Activated effector memory CD4-positive, alpha-beta T cell treated with anti-CD3 and anti-CD28 coated beads, Interleukin-2, amount 50 U/mL, for 16 hours (primary cell): ENCODE data around the gene TMEM141.

Experiments
- DNase-seq: peaks from one replicate; pipeline ENCODE4 v3.0.0-alpha.2; 2020

Gene TMEM141

GRCh38 chr9:136790640-136791515, at the start of gene TMEM141:
Gene TMEM141 (plus strand): TSS chr9:136791344. CDS start chr9:136791371, 27 bp downstream.
- peak; percentile 100 for DNase-seq

- DNase-seq, result peak; percentile 79
These were observed 49.1 kb upstream of the TMEM141 start for GRCh38 chr9:136741883-136742571.

GRCh38 chr9:136742591-136743391, 48.4 kb upstream of the TMEM141 start, which contains the start of gene LCN10:
Gene LCN10 (minus strand): TSS chr9:136742940. CDS start chr9:136742903, 37 bp downstream.
- DNase-seq, result no peak

- DNase-seq, result no peak
These were observed 47.4 kb upstream of the TMEM141 start for GRCh38 chr9:136743639-136744211.

GRCh38 chr9:136744773-136745172, 46.4 kb upstream of the TMEM141 start:
- no peak for DNase-seq

- DNase-seq, result no peak
These were observed 45.6 kb upstream of the TMEM141 start for GRCh38 chr9:136745389-136746154.

GRCh38 chr9:136746155-136746490, 45.0 kb upstream of the TMEM141 start:
- DNase-seq, result no peak

- no peak for DNase-seq
These were observed 44.5 kb upstream of the TMEM141 start for GRCh38 chr9:136746621-136747020.

GRCh38 chr9:136747161-136748060, 43.7 kb upstream of the TMEM141 start:
- no peak for DNase-seq

GRCh38 chr9:136748201-136748600, 42.9 kb upstream of the TMEM141 start, which contains the start of gene LCN6:
Gene LCN6 (minus strand): TSS chr9:136748525. CDS start chr9:136748483, 42 bp downstream.
- DNase-seq, result no peak

- DNase-seq, result no peak
These were observed 42.2 kb upstream of the TMEM141 start for GRCh38 chr9:136748666-136749611.

- no peak for DNase-seq
These were observed 40.6 kb upstream of the TMEM141 start for GRCh38 chr9:136750526-136750925.

GRCh38 chr9:136751244-136751643, 39.9 kb upstream of the TMEM141 start:
- DNase-seq, result no peak

GRCh38 chr9:136751814-136752213, 39.3 kb upstream of the TMEM141 start:
- no peak for DNase-seq

GRCh38 chr9:136753371-136754058, 37.6 kb upstream of the TMEM141 start:
- DNase-seq, result no peak

- no peak for DNase-seq
These were observed 37.0 kb upstream of the TMEM141 start for GRCh38 chr9:136754059-136754572.

GRCh38 chr9:136754626-136755301, 36.4 kb upstream of the TMEM141 start:
- DNase-seq, result no peak
